HG03103 (cell line): ENCODE results near the gene SCAF4.
A peak's percentile ranks its signal among the peaks of the same experiment; 100 is the strongest.
"Not testable (repeated sequence)": the region's sequence is repeated elsewhere in the genome, so short reads cannot be mapped to it uniquely, and the experiment has no call there.

Source experiments
- ATAC-seq: cut with Tn5 transposase; IDR thresholded peaks from one replicate; pipeline ENCODE4 v1.9.1; 2021; ENCODE audit warnings: low read depth; ENCODE audit not compliant: unreplicated experiment

SCAF4 gene

DNA sequence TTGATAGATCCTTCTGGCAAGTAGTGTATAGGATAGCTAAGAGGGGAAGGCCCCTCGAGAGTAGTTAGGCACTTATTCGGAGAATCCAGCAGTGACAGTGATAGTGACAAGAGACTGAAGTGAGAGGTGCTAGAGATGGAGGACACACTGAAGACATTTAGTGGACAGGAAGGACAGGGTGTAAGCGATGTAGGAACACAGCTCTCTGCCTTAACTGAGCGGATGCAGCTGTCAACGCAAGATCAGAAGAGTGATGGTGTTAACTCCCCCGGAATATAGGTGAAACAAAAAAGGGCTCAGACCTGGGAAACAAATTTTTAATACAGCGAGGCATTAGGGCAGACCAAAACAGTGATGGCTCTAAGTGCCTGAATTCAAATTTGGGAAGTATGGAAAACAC lies 56.6 kb downstream of the SCAF4 start:
- no peak for ATAC-seq

GRCh38 chr21:31673321-31673912 lies 58.5 kb downstream of the SCAF4 start:
- ATAC-seq: no peak

DNA sequence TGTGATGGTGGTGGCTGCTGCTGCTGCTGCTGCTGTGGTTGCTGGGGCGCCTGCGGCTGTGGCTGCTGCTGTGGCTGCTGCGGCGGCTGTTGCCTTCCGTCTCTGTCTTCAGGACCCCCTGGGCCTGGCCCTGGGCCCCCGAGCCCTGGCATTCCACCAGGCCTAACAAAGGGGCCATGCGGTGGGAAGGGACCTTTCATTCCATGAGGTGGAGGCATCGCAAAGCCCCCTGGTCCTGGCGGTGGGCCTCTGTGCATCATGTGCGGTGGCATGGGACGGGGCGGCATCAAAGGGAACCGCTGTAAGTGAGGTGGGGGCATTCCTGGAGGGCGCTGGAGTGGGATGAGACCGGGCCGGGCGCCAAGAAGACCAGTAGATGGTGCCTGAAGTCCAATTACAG lies 60.0 kb downstream of the SCAF4 start:
- ATAC-seq: no peak

DNA sequence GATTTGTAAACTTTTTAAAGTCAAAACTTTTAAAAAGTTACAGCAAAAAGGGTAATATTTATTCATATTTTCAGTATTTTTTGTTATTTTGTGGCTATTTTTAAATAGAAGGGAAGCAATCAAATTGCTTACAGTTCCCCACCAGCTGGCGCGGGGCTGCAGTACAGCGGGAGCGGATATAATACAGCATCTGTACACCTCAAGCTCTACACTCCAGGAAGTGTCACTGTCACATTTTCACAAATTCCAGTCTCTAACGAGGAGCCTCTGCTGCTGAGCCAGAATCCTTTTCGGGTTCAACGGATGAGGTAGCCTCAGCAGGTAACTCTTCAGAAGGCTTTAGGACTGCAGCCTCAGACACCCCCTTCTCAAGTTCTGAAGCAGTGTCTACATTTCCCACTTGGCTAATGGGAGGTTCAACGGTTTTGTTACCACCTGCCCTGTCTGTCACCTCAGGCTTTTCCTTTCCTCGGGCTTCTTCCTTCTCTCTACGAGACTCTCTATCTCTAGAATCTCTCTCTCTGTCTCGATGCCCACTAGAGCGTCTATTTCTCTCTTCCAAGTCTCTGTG lies 60.7 kb downstream of the SCAF4 start:
- ATAC-seq: no peak

DNA sequence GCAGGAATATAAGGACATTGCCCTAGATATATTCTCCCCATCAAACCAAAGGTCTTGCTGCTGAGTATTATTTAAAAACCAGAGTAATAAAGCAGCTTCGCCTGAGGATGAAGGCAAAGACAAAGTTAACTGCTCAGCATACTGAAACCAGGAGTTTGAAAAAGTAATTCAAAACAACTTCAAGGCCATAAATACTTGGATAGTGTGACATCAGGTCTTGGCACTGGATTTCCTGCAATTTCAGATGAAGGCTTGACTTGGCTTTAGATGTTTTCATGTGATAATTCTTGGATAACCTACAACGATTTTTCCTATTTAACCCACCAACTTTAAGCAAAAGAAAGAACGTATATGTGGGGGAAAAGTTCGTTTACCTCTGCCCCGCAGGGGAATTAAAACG lies 61.8 kb downstream of the SCAF4 start:
- no peak for ATAC-seq

GRCh38 chr21:31668651-31669491 lies 63.0 kb downstream of the SCAF4 start:
- no peak for ATAC-seq

DNA sequence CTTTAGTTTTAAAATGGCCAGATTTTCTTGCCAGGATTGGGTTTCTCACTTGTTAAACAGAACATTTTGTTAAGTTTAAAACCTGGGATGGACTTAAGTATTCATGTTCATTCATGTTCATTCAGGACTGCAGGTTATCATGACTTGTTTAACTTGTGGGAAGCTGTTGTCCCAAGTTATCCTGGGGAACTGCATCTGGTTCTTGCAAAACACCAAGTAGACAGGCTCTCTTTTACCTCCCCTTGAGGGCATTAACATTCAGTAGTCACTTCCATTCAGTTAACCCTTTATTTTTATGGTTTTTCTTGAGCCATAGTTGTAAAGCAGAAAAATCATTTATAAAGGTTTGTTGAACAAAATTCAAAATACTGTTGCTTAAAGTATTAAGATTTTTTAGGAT lies 64.3 kb downstream of the SCAF4 start:
- ATAC-seq: no peak

GRCh38 chr21:31667132-31667531 lies 64.8 kb downstream of the SCAF4 start:
- ATAC-seq: no peak

GRCh38 chr21:31666445-31667010 lies 65.4 kb downstream of the SCAF4 start:
- no peak for ATAC-seq

- ATAC-seq: not testable (repeated sequence)
Measured at GRCh38 chr21:31665869-31666268, 66.0 kb downstream of the SCAF4 start.

- ATAC-seq: no peak
Measured at GRCh38 chr21:31665397-31665796, 66.5 kb downstream of the SCAF4 start.

- ATAC-seq: no peak
Measured at GRCh38 chr21:31663584-31664249, 68.2 kb downstream of the SCAF4 start.

- no peak for ATAC-seq
Measured at GRCh38 chr21:31660591-31660990, 71.3 kb downstream of the SCAF4 start.

- no peak for ATAC-seq
Measured at GRCh38 chr21:31660259-31660565, 71.7 kb downstream of the SCAF4 start.

DNA sequence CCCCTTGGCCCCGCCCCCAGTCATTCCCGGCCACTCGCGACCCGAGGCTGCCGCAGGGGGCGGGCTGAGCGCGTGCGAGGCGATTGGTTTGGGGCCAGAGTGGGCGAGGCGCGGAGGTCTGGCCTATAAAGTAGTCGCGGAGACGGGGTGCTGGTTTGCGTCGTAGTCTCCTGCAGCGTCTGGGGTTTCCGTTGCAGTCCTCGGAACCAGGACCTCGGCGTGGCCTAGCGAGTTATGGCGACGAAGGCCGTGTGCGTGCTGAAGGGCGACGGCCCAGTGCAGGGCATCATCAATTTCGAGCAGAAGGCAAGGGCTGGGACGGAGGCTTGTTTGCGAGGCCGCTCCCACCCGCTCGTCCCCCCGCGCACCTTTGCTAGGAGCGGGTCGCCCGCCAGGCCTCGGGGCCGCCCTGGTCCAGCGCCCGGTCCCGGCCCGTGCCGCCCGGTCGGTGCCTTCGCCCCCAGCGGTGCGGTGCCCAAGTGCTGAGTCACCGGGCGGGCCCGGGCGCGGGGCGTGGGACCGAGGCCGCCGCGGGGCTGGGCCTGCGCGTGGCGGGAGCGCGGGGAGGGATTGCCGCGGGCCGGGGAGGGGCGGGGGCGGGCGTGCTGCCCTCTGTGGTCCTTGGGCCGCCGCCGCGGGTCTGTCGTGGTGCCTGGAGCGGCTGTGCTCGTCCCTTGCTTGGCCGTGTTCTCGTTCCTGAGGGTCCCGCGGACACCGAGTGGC lies 72.2 kb downstream of the SCAF4 start, which contains the start of gene SOD1:
Gene SOD1, plus strand, starts transcription at position 158 of the 723 bp plus-strand sequence. Its CDS starts 77 bp downstream, at position 235.
- ATAC-seq: peak; percentile 95

DNA sequence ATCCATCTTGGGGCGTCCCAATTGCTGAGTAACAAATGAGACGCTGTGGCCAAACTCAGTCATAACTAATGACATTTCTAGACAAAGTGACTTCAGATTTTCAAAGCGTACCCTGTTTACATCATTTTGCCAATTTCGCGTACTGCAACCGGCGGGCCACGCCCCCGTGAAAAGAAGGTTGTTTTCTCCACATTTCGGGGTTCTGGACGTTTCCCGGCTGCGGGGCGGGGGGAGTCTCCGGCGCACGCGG lies 72.7 kb downstream of the SCAF4 start:
- ATAC-seq: no peak

GRCh38 chr21:31658053-31658452 lies 73.9 kb downstream of the SCAF4 start:
- ATAC-seq: no peak

DNA sequence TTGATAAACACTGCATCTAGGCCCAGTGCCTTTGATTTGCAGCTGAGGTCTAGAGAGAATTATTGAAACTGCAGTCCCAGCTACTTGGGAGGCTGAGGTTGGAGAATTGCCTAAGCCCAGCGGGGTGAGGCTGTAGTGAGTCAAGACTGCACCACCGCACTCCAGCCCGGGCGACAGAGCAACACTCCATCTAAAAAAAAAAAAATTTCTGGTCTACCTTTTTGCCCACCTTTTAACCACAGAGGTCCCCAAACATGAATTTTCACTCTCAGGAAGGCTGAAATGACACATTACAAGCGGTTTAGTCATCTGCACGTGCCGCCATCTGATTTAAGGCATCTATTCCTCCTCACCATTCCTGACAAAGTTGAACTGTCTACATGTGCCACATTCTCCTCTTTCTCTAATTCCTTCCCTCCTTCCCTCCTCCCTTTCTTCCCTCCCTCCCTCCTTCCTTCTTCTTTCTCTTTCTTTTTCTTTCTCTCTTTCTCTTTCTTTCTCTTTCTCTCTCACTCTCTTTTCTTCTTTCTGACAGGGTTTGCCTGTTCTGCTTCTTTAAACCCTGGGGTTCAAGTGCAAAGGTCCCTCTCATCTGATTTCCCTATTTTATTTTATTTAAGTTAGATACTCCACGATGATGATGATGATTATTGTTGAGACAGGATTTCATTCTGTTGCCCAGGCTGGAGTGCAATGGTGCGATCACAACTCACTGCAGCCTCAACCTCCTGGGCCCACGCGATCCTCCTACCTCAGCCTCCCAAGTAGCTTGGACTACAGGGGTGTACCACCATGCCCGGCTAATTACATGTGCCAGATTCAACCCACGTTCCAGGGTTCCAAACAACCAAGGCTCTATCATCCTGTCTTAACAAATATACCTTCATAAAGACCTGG lies 75.5 kb downstream of the SCAF4 start:
- ATAC-seq: no peak

- not testable (repeated sequence) for ATAC-seq
Measured at GRCh38 chr21:31654821-31655580, 76.9 kb downstream of the SCAF4 start.
